Measurements from ENCODE around the gene FER1L5.

GRCh38 chr2:96734880-96735583 lies 92.5 kb downstream of the FER1L5 start:
- TF ChIP-seq CTCF (IDR thresholded peaks at IDR 0.05; ENCODE audit: low read length) (no peak), EZH2phosphoT487 (IDR thresholded peaks at IDR 0.05; ENCODE audit: low read length) (no peak)
